ENCODE data around the gene MBNL1. TPM values are rescaled to one million over a fixed set of nuclear protein-coding genes. Genes with fewer than 3 reads are reported as not detected.

The MBNL1 gene
- total RNA-seq, 2 experiments from 2014 or later: 163 to 174 TPM

DNA sequence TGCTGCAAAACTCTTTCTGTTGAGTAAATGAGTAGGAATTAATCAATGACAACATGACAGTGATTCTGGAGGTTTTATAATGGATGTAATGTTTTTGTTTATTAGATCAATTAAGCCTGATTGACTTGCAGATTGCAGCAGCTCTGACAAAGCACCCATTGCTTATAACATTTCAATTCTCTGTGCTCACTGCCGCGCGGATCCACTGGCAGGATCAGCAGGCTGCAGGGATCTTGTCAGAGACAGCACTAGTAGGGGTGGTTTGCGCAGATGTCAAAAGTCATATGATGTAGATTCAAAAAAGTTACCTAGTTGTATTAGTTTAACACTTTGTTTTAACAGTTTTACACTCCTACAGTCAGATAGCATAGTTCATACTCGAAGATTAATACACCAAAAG lies 93.4 kb downstream of the MBNL1 start:
- Histone ChIP-seq H3K4me3 (ENCODE audit: low read depth, low read length, poor library complexity, severe bottlenecking) (no peak overlapping the region), H4K20me1 (ENCODE audit: insufficient read depth, low read length) (peaks cover 21% of the 10 kb centered on the region), H2AFZ (ENCODE audit: low read length) (no peak overlapping the region), H3K79me2 (ENCODE audit: insufficient read depth, low read depth, low read length) (peaks cover 99% of the 10 kb centered on the region), H3K4me2 (ENCODE audit: low read length) (no peak overlapping the region), H3K36me3 (ENCODE audit: insufficient read depth, low read length) (peaks cover 41% of the 10 kb centered on the region), H3K27ac (ENCODE audit: low read depth, low read length, poor library complexity, severe bottlenecking) (no peak overlapping the region), H3K9me2 (ENCODE audit: insufficient read depth, low read length) (no peaks in the 10 kb centered on the region), H3K9me3 (ENCODE audit: low read length) (peaks cover 11% of the 10 kb centered on the region), H3K4me1 (ENCODE audit: insufficient read depth, low read length, poor library complexity, severe bottlenecking) (no peaks in the 10 kb centered on the region)
- TF ChIP-seq EZH2phosphoT487 (IDR thresholded peaks at IDR 0.05; ENCODE audit: borderline replicate concordance, low read depth, low read length): no peak
- TF ChIP-seq, protein P1, sequence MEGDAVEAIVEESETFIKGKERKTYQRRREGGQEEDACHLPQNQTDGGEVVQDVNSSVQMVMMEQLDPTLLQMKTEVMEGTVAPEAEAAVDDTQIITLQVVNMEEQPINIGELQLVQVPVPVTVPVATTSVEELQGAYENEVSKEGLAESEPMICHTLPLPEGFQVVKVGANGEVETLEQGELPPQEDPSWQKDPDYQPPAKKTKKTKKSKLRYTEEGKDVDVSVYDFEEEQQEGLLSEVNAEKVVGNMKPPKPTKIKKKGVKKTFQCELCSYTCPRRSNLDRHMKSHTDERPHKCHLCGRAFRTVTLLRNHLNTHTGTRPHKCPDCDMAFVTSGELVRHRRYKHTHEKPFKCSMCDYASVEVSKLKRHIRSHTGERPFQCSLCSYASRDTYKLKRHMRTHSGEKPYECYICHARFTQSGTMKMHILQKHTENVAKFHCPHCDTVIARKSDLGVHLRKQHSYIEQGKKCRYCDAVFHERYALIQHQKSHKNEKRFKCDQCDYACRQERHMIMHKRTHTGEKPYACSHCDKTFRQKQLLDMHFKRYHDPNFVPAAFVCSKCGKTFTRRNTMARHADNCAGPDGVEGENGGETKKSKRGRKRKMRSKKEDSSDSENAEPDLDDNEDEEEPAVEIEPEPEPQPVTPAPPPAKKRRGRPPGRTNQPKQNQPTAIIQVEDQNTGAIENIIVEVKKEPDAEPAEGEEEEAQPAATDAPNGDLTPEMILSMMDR (conservative IDR thresholded peaks at IDR 0.05; ENCODE audit: low read length): no peak
- BruUV-seq (replicated peaks): no TSS peak
- ChIA-PET POLR2A (interaction anchor here (0.9 kb wide), 1 partner anchor 15 kb away, joined by 3 read pairs; no protein-coding TSS in a partner anchor), CTCF (ENCODE audit: unreplicated experiment) (no interaction called here)
- intact Hi-C loops (cut with micrococcal nuclease; ENCODE audit: unreplicated experiment): no loop called here
- DNase-seq (ENCODE audit: low spot score): no peak

DNA sequence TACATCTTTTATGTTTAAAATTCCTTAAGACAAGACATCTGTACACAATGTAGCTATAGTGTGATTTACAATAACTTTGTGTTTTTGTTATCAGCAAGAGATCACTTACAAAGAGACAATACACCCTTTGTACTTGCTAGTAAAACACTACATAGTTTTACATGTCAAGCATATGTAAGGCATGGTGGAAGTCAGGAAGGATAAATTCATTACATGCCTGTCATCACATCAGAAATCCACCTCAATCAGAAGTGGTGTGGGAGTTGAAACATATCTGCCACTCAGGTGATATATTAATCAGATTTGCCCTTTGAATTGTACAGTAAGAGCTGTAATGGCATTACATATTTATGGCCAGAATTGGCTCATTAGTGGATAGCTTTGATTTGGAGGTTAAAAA lies 95.5 kb downstream of the MBNL1 start:
- H3K9me2 ChIP-seq (ENCODE audit: insufficient read depth, low read length): no peaks in the 10 kb centered on the region
- peaks cover 11% of the 10 kb centered on the region for H3K9me3 ChIP-seq (ENCODE audit: low read length)
- BruUV-seq (replicated peaks): no TSS peak
- H3K27ac ChIP-seq (ENCODE audit: low read depth, low read length, poor library complexity, severe bottlenecking): no peak overlapping the region
- no peak overlapping the region for H3K4me2 ChIP-seq (ENCODE audit: low read length)
- DNase-seq (ENCODE audit: low spot score): no peak
- no peak overlapping the region for H3K4me3 ChIP-seq (ENCODE audit: low read depth, low read length, poor library complexity, severe bottlenecking)
- H2AFZ ChIP-seq (ENCODE audit: low read length): no peak overlapping the region
- H4K20me1 ChIP-seq (ENCODE audit: insufficient read depth, low read length): peaks cover 21% of the 10 kb centered on the region
- peaks cover 47% of the 10 kb centered on the region for H3K36me3 ChIP-seq (ENCODE audit: insufficient read depth, low read length)
- ChIA-PET CTCF (ENCODE audit: unreplicated experiment) (interaction anchor here (0.5 to 1.1 kb wide), 2 partner anchors 12 to 96 kb away, joined by 3 read pairs; partner anchors contain the start of gene MBNL1), POLR2A (interaction anchor here (0.6 to 4.5 kb wide), 14 partner anchors 9 to 1261 kb away, joined by 3 to 23 read pairs (median 4); no protein-coding TSS in a partner anchor)
- peaks cover 100% of the 10 kb centered on the region for H3K79me2 ChIP-seq (ENCODE audit: insufficient read depth, low read depth, low read length)
- peaks cover 9% of the 10 kb centered on the region for H3K4me1 ChIP-seq (ENCODE audit: insufficient read depth, low read length, poor library complexity, severe bottlenecking)
- intact Hi-C loops (cut with micrococcal nuclease; ENCODE audit: unreplicated experiment): no loop called here
- TF ChIP-seq, protein P1 (conservative IDR thresholded peaks at IDR 0.05; ENCODE audit: low read length): no peak
- no peak for TF ChIP-seq EZH2phosphoT487 (IDR thresholded peaks at IDR 0.05; ENCODE audit: borderline replicate concordance, low read depth, low read length)

DNA sequence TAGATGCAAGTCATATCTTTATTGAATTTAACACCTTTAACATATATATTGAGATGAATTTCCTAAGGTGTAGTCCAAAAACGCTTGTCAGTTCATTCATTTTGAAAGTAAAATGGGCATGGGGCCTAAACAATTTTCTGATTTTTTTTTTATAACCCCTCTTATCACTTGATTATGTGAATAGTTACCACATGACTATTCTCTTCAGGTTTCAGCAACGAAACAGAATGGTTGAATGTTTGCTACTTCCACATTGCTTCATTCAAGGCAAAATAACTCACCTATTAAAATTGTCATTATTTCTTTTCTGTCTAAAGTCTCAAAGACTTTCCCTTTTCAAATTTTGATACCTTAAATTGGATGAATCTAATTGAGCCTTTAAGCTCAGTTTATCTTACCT lies 96.4 kb downstream of the MBNL1 start:
- Histone ChIP-seq H3K9me2 (ENCODE audit: insufficient read depth, low read length) (no peaks in the 10 kb centered on the region), H3K79me2 (ENCODE audit: insufficient read depth, low read depth, low read length) (peaks cover 100% of the 10 kb centered on the region), H2AFZ (ENCODE audit: low read length) (no peak overlapping the region), H3K9me3 (ENCODE audit: low read length) (peaks cover 11% of the 10 kb centered on the region), H3K27ac (ENCODE audit: low read depth, low read length, poor library complexity, severe bottlenecking) (no peak overlapping the region), H3K4me3 (ENCODE audit: low read depth, low read length, poor library complexity, severe bottlenecking) (no peak overlapping the region), H4K20me1 (ENCODE audit: insufficient read depth, low read length) (peaks cover 18% of the 10 kb centered on the region), H3K4me1 (ENCODE audit: insufficient read depth, low read length, poor library complexity, severe bottlenecking) (peaks cover 10% of the 10 kb centered on the region), H3K36me3 (ENCODE audit: insufficient read depth, low read length) (peaks cover 47% of the 10 kb centered on the region), H3K4me2 (ENCODE audit: low read length) (no peak overlapping the region)
- DNase-seq (ENCODE audit: low spot score): no peak
- no TSS peak for BruUV-seq (replicated peaks)
- no peak for TF ChIP-seq EZH2phosphoT487 (IDR thresholded peaks at IDR 0.05; ENCODE audit: borderline replicate concordance, low read depth, low read length)
- TF ChIP-seq, protein P1 (conservative IDR thresholded peaks at IDR 0.05; ENCODE audit: low read length): no peak
- ChIA-PET POLR2A (interaction anchor here (0.9 to 4.5 kb wide), 6 partner anchors 10 to 220 kb away, joined by 3 to 23 read pairs (median 6); no protein-coding TSS in a partner anchor), CTCF (ENCODE audit: unreplicated experiment) (interaction anchor here (1.1 kb wide), 1 partner anchor 11 kb away, joined by 3 read pairs; no protein-coding TSS in a partner anchor)
- intact Hi-C loops (cut with micrococcal nuclease; ENCODE audit: unreplicated experiment): no loop called here
